ENCODE data around the gene ASB3. TPM values are rescaled to one million over a fixed set of nuclear protein-coding genes. Genes with fewer than 3 reads are reported as not detected.

The ASB3 gene
- total and polyA plus RNA-seq, 4 donors = 7.0 to 54.9 (median 18.1) TPM

- H3K27me3 ChIP-seq (ENCODE audit: control insufficient read depth in 3 of 3, insufficient read depth in 3 of 3, low read length in 2 of 3) = no peaks in the 10 kb centered on the region
- ATAC-seq (ENCODE audit: insufficient read depth, low FRiP score) (no peak), DNase-seq (peak; percentile 74 to 94 (median 92))
- no peak overlapping the region for H3K27ac ChIP-seq (ENCODE audit: low read depth in 1 of 2, low read length in 1 of 2)
- H3K36me3 ChIP-seq (ENCODE audit: control insufficient read depth in 4 of 4, insufficient read depth in 4 of 4, low read length in 4 of 4) = peaks cover 5 to 10% (median 9%) of the 10 kb centered on the region in 4 donors
- TF ChIP-seq CTCF (IDR thresholded peaks at IDR 0.05; ENCODE audit: control extremely low read depth, extremely low read depth) = no peak
- no peak overlapping the region for H3K4me3 ChIP-seq
- H3K9me3 ChIP-seq (ENCODE audit: control insufficient read depth in 4 of 4, insufficient read depth in 3 of 4, low read length in 3 of 4) = no peaks in the 10 kb centered on the region
- peak overlapping the region in 1 of 2 donors; percentile 57 for H3K9ac ChIP-seq (ENCODE audit: insufficient read depth in 1 of 2, low read length in 2 of 2)
- 68 to 79% methylated on average over 3 of the region's 3 CpGs for WGBS, 2 donors
- H3K4me1 ChIP-seq (ENCODE audit: control insufficient read depth in 5 of 5, insufficient read depth in 5 of 5, low read length in 5 of 5) = peaks cover 0 to 25% (median 8%) of the 10 kb centered on the region in 5 donors
Measured at GRCh38 chr2:53793261-53793660, 6.5 kb upstream of the ASB3 start.

DNA sequence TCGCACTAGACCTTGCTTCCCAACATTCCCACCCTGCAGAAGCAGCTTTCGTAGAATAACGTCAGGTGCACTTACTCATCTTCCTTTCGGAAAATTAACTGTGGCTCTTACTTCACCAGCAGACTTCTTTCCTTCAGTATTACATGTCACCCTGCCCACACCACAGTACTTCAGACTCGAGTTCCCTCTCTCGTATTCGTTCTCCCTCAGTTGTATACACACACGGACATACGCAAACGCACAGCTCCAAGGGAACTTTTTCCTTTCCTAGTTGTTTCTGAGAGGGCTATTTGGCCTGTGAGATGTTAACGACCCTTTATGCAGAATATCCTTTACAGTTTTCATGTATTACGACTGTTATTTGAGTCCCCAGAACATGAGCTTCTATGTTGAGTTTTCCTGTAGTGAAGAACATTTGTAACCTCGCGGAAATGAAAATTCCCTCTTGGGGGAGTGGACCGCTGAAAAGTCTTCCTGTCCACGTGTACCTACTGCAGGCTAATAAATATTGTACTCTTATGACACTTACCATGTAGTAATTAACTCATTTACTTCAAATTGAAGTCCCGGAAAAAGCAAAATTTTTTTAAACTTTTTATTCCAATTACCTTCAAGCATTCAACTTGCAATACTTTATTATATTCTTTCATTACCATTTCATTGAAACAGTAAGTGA lies 999 bp upstream of the ASB3 start:
- no peak for TF ChIP-seq CTCF (IDR thresholded peaks at IDR 0.05; ENCODE audit: control extremely low read depth, extremely low read depth)
- Histone ChIP-seq H3K36me3 (ENCODE audit: control insufficient read depth in 4 of 4, insufficient read depth in 4 of 4, low read length in 4 of 4) (peaks cover 0 to 4% (median 0%) of the 10 kb centered on the region in 4 donors), H3K9me3 (ENCODE audit: control insufficient read depth in 4 of 4, insufficient read depth in 3 of 4, low read length in 3 of 4) (no peaks in the 10 kb centered on the region), H3K9ac (ENCODE audit: insufficient read depth in 1 of 2, low read length in 2 of 2) (peak overlapping the region; percentile 90 to 93), H3K27ac (ENCODE audit: low read depth in 1 of 2, low read length in 1 of 2) (peak overlapping the region; percentile 73 to 92), H3K4me3 (peak overlapping the region; percentile 83), H3K4me1 (ENCODE audit: control insufficient read depth in 5 of 5, insufficient read depth in 5 of 5, low read length in 5 of 5) (peaks cover 8 to 38% (median 11%) of the 10 kb centered on the region in 5 donors), H3K27me3 (ENCODE audit: control insufficient read depth in 3 of 3, insufficient read depth in 3 of 3, low read length in 2 of 3) (no peaks in the 10 kb centered on the region)
- peak in 1 of 3 donors; percentile 45 for DNase-seq
- ATAC-seq (ENCODE audit: insufficient read depth, low FRiP score) = no peak
- 2% methylated on average over 17 of the region's 17 CpGs for WGBS, 2 donors

GRCh38 chr2:53786352-53786704 lies 425 bp downstream of the ASB3 start:
- H3K4me1 ChIP-seq (ENCODE audit: control insufficient read depth in 5 of 5, insufficient read depth in 5 of 5, low read length in 5 of 5) = peaks cover 8 to 30% (median 9%) of the 10 kb centered on the region in 5 donors
- 0% methylated on average over 18 of the region's 18 CpGs for WGBS, 2 donors

More at GRCh38 chr2:53786352-53786704, 425 bp downstream of the ASB3 start:
- H3K27ac ChIP-seq (ENCODE audit: low read depth in 1 of 2, low read length in 1 of 2) = peak overlapping the region; percentile 73 to 92
- peak overlapping the region; percentile 83 for H3K4me3 ChIP-seq
- TF ChIP-seq CTCF (IDR thresholded peaks at IDR 0.05; ENCODE audit: control extremely low read depth, extremely low read depth) = no peak
- no peaks in the 10 kb centered on the region for H3K27me3 ChIP-seq (ENCODE audit: control insufficient read depth in 3 of 3, insufficient read depth in 3 of 3, low read length in 2 of 3)
- H3K9ac ChIP-seq (ENCODE audit: insufficient read depth in 1 of 2, low read length in 2 of 2) = peak overlapping the region; percentile 90 to 99
- H3K9me3 ChIP-seq (ENCODE audit: control insufficient read depth in 4 of 4, insufficient read depth in 3 of 4, low read length in 3 of 4) = no peaks in the 10 kb centered on the region
- peak in 2 of 3 donors; percentile 36 to 63 for DNase-seq
- H3K36me3 ChIP-seq (ENCODE audit: control insufficient read depth in 4 of 4, insufficient read depth in 4 of 4, low read length in 4 of 4) = peaks cover 0 to 6% (median 3%) of the 10 kb centered on the region in 4 donors
- peak; percentile 24 for ATAC-seq (ENCODE audit: insufficient read depth, low FRiP score)
